Activated CD4-positive, alpha-beta T cell treated with anti-CD3 and anti-CD28 coated beads, Interleukin-2, amount 10 ng/mL, durations not matched to agents 24 days and 14 days (primary cell): ENCODE measurements around the gene RTN4RL1. TPM values are rescaled to one million over a fixed set of nuclear protein-coding genes. Genes with fewer than 3 reads are reported as not detected.

Experiments
- DNase-seq: peaks from one replicate; pipeline ENCODE4 v3.0.0; 2022
- H3K27ac Mint-ChIP-seq: one replicate; pipeline ENCODE4 v1.8.0; 2022; ENCODE audit warnings: mild to moderate bottlenecking, mixed read lengths
- H3K27me3 Mint-ChIP-seq: one replicate; pipeline ENCODE4 v1.8.0; 2022; ENCODE audit warnings: mixed read lengths
- H3K36me3 Mint-ChIP-seq: one replicate; pipeline ENCODE4 v1.8.0; 2022; ENCODE audit warnings: low read depth, mild to moderate bottlenecking, mixed read lengths
- H3K4me1 Mint-ChIP-seq: one replicate; pipeline ENCODE4 v1.8.0; 2021; ENCODE audit warnings: mixed read lengths
- H3K4me3 Mint-ChIP-seq: one replicate; pipeline ENCODE4 v1.8.0; 2022; ENCODE audit warnings: mild to moderate bottlenecking, moderate library complexity, mixed read lengths
- H3K9me3 Mint-ChIP-seq: one replicate; pipeline ENCODE4 v1.8.0; 2021; ENCODE audit warnings: mixed read lengths
- intact Hi-C: fragments of 100-400 bp; cut with micrococcal nuclease; formaldehyde crosslinking; loops from one replicate; pipeline ENCODE4 v1.15.1; 2023
- total RNA-seq: library from RNA; stranded (reverse); gene quantifications from 2 replicates; pipeline ENCODE4 v1.2.3, GENCODE V29; 2022

Gene RTN4RL1
- total RNA-seq, 1 donor from 2014 or later = 1.1 TPM

DNA sequence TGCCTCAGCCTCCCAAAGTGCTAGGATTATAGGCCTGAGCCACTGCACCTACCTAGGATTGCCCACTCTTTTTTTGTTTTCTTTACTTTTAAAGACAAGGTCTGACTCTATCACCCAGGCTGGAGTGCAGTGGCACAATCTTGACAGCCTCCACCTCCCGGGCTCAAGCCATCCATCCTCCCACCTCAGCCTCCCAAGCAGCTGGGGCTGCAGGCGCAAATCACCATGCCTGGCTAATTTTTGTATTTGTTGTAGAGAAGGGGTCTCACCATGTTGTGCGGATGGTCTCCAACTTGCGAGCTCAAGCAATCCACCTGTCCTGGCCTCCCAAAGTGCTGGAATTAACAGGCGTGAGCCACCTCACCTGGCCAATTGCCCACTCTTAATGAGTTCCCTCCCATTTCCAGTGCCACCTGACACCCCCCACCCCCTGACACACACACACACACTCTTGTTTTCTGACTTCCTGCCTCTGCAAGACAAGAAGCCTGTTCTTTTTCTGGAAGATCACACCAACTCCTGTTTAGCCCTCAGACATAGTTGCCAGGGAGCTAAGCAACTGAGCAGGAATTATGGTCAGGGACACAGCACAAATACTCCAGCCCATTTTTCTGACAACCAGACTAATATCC lies 19.2 kb upstream of the RTN4RL1 start:
- no peak for DNase-seq
- H3K36me3 Mint-ChIP-seq = peaks cover 42% of the 10 kb centered on the region
- no peaks in the 10 kb centered on the region for H3K27me3 Mint-ChIP-seq
- no peaks in the 10 kb centered on the region for H3K9me3 Mint-ChIP-seq
- intact Hi-C loops = no loop called here
- H3K4me1 Mint-ChIP-seq = peaks cover 28% of the 10 kb centered on the region
- peak overlapping the region; percentile 39 for H3K27ac Mint-ChIP-seq
- no peak overlapping the region for H3K4me3 Mint-ChIP-seq

DNA sequence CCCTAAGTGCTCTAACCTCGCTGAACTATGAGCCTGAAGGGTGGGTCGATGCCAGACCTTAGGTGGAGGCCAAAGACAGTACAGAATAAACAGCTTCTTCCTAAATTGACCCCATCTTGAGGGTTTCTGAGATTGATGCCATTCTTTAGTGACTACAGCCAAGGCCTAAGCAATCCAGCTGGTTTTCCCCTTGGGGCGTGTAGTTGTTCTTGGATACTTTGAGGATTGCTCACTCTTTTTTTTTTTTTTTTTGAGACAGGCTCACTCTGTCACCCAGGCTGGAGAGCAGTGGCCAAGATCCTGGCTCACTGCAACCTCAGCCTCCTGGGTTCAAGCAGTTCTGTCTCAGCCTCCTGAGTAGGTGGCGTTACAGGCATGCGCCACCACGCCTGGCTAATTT lies 18.7 kb upstream of the RTN4RL1 start:
- intact Hi-C loops = loop anchor here (2.0 kb wide), 1 partner anchor 357 kb away; the partner anchor contains the start of gene MNT
- Mint-ChIP-seq H3K27me3 (no peaks in the 10 kb centered on the region), H3K36me3 (peaks cover 43% of the 10 kb centered on the region), H3K27ac (no peak overlapping the region), H3K4me3 (peak overlapping the region; percentile 92), H3K9me3 (no peaks in the 10 kb centered on the region), H3K4me1 (peaks cover 22% of the 10 kb centered on the region)
- DNase-seq = no peak

DNA sequence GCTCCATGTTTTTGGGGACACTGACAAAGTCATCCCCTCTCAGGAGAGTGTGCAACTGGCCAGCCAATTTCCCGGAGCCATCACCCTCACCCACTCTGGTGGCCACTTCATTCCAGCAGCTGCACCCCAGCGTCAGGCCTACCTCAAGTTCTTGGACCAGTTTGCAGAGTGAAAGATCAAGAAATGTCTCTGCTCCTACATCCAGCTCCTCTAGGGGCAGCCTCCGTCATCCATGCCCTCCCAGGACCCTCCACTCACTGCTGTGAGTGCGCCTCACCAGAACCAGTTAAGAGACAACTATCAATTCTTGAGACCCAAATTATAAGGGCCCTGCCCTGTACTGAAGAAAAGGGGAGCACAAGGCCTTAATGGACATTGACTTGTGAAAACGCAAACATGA lies 17.8 kb upstream of the RTN4RL1 start:
- Mint-ChIP-seq H3K4me1 (peaks cover 16% of the 10 kb centered on the region), H3K36me3 (peaks cover 43% of the 10 kb centered on the region), H3K4me3 (peak overlapping the region; percentile 92), H3K9me3 (no peaks in the 10 kb centered on the region), H3K27ac (peak overlapping the region; percentile 94), H3K27me3 (no peaks in the 10 kb centered on the region)
- intact Hi-C loops = loop anchor here (2.0 kb wide), 1 partner anchor 358 kb away; the partner anchor contains the start of gene MNT
- no peak for DNase-seq

DNA sequence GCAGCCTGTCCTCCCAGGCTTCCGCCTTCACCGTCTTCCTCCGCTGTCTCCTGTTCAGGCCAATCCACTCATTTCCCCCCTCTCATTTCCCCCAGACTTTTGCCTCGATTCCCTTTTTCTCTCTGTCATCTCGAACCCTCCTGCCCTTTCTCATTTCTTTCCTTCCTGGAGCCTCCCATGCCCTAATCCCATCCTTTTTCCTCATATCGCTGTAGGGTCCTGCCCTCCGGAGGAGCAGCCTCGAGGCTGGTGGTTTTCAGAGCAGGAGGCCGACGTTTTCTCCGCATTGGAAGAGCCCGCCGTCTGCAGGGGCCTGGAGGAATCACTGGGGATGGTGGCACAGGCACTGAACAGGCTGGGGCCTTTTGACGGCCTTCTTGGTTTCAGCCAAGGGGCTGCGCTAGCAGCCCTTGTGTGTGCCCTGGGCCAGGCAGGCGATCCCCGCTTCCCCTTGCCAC lies 17.3 kb upstream of the RTN4RL1 start:
- no peaks in the 10 kb centered on the region for H3K27me3 Mint-ChIP-seq
- H3K4me3 Mint-ChIP-seq = peak overlapping the region; percentile 92
- H3K27ac Mint-ChIP-seq = peak overlapping the region; percentile 94
- intact Hi-C loops = loop anchor here (2.0 kb wide), 1 partner anchor 358 kb away; the partner anchor contains the start of gene MNT
- peaks cover 15% of the 10 kb centered on the region for H3K4me1 Mint-ChIP-seq
- H3K36me3 Mint-ChIP-seq = peaks cover 47% of the 10 kb centered on the region
- no peak for DNase-seq
- no peaks in the 10 kb centered on the region for H3K9me3 Mint-ChIP-seq

DNA sequence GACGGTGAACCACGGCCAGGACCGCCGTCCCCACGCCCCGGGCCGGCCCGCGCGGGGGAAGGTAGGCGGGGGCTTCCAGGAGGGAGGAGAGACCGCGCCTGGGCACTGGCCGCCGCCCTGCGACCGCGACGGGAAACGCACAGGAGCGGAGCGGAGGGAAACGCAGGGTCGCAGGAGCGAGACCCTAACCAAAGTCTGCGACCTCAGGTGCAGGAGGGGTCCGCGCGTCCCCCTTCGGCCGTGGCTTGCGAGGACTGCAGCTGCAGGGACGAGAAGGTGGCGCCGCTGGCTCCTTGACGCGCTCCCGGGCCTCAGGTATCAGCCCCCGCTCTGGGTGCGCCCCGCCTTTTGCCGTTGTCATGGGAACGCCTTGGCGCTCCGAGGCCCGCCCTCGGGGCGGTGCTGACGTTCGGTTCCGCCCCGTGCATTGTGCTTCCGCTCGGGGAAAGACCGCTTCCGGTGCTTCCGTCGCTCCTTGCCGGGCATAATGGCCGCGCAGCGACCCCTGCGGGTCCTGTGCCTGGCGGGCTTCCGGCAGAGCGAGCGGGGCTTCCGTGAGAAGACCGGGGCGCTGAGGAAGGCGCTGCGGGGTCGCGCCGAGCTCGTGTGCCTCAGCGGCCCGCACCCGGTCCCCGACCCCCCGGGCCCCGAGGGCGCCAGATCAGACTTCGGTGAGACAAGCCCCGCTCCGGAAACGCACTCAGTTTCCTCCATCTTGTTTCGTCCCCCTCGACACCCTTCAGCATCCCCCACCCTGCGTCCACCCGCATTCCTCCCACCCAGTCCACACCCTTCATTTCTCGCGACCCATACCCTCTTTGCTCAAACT lies 16.6 kb upstream of the RTN4RL1 start, which contains the start of gene OVCA2:
TSS of gene OVCA2 (plus strand) at position 462 of the 829 bp plus-strand sequence. CDS start at position 488, 26 bp downstream.
- Mint-ChIP-seq H3K27me3 (no peaks in the 10 kb centered on the region), H3K36me3 (peaks cover 50% of the 10 kb centered on the region), H3K27ac (peak within 1 kb of the TSS; percentile 94), H3K4me3 (peak within 1 kb of the TSS; percentile 92), H3K4me1 (peaks cover 15% of the 10 kb centered on the region), H3K9me3 (no peaks in the 10 kb centered on the region)
- intact Hi-C loops = loop anchor here (1.0 to 2.0 kb wide), 2 partner anchors 11 to 359 kb away; partner anchors contain the start of genes DPH1 and MNT
- peak; percentile 100 for DNase-seq

DNA sequence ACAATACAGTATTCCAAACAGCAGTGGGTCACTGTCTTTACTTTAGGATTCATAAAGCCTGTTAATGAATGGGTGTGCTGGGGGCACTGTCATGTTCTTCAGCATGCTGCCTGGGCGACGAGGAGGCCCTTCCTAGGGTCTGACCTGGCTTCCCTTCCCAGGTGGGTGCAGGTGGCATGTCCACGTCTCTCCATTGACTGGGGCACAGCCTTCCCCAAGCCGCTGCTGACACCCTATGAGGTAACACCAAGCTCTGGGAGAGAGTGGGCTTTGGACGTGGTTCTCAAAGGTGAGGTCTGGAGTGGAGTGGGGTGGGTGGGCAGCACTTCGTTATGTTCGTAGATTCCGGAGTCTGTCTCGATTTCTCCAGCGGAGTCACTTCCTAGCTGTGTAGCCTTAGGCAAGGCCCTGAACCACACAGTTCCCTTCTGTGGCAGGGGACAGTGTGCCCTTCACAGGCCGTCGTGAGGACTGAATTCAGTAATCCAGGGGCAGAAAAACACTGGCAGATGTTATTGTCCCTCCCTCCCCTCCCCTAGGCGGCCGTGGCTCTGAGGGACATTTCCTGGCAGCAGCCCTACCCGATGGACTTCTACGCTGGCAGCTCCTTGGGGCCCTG lies 15.9 kb upstream of the RTN4RL1 start:
- Mint-ChIP-seq H3K4me3 (peak overlapping the region; percentile 92), H3K27me3 (no peaks in the 10 kb centered on the region), H3K9me3 (no peaks in the 10 kb centered on the region), H3K27ac (peak overlapping the region; percentile 25), H3K36me3 (peaks cover 56% of the 10 kb centered on the region), H3K4me1 (peaks cover 15% of the 10 kb centered on the region)
- DNase-seq = no peak
- intact Hi-C loops = loop anchor here (1.0 kb wide), 1 partner anchor 11 kb away; the partner anchor contains the start of gene DPH1

DNA sequence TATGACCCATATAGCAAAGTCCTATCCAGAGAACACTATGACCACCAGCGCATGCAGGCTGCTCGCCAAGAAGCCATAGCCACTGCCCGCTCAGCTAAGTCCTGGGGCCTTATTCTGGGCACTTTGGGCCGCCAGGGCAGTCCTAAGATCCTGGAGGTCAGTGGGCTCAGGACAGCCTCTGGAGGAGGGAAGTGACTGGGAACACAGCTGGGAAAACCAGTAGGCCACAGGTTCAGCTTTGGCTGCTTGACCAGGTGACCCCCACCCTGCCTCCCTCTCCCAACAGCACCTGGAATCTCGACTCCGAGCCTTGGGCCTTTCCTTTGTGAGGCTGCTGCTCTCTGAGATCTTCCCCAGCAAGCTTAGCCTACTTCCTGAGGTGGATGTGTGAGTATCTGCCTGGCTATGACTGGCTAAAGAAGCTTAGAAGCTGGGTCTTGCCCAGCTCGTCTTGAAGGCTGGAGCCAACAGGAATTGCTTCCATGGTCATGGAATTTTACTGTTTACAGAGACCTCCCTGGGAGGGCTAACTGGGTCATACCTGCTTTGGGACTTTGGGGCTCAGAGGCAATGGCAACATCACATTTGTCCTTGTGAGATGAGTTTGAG lies 15.2 kb upstream of the RTN4RL1 start:
- Mint-ChIP-seq H3K4me3 (peak overlapping the region; percentile 18), H3K27me3 (no peaks in the 10 kb centered on the region), H3K36me3 (peaks cover 57% of the 10 kb centered on the region), H3K9me3 (no peaks in the 10 kb centered on the region), H3K27ac (no peak overlapping the region), H3K4me1 (peaks cover 15% of the 10 kb centered on the region)
- no peak for DNase-seq
- intact Hi-C loops = no loop called here

DNA sequence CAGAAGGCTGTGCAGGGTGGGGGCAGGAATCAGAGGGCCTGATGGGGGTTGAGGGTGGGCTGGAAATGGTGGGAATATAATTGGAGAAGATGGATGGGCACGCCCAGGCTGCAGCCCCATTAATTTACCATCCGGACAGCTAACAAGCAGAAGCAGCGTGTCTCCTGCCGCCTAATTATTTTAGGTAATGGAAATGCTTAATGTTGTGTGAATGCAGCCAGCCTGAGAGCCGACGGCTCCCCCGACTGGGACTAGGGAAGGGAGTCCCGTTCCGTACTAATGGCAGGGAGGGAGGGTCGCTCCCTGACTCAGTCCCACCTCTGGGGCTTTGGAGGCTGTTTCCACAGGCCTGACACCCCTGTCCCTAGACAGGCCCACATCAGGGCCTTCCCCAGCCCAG lies 12.0 kb upstream of the RTN4RL1 start:
- peaks cover 36% of the 10 kb centered on the region for H3K36me3 Mint-ChIP-seq
- H3K27ac Mint-ChIP-seq = no peak overlapping the region
- intact Hi-C loops = no loop called here
- no peaks in the 10 kb centered on the region for H3K27me3 Mint-ChIP-seq
- H3K4me3 Mint-ChIP-seq = no peak overlapping the region
- DNase-seq = no peak
- H3K9me3 Mint-ChIP-seq = no peaks in the 10 kb centered on the region
- peaks cover 2% of the 10 kb centered on the region for H3K4me1 Mint-ChIP-seq

DNA sequence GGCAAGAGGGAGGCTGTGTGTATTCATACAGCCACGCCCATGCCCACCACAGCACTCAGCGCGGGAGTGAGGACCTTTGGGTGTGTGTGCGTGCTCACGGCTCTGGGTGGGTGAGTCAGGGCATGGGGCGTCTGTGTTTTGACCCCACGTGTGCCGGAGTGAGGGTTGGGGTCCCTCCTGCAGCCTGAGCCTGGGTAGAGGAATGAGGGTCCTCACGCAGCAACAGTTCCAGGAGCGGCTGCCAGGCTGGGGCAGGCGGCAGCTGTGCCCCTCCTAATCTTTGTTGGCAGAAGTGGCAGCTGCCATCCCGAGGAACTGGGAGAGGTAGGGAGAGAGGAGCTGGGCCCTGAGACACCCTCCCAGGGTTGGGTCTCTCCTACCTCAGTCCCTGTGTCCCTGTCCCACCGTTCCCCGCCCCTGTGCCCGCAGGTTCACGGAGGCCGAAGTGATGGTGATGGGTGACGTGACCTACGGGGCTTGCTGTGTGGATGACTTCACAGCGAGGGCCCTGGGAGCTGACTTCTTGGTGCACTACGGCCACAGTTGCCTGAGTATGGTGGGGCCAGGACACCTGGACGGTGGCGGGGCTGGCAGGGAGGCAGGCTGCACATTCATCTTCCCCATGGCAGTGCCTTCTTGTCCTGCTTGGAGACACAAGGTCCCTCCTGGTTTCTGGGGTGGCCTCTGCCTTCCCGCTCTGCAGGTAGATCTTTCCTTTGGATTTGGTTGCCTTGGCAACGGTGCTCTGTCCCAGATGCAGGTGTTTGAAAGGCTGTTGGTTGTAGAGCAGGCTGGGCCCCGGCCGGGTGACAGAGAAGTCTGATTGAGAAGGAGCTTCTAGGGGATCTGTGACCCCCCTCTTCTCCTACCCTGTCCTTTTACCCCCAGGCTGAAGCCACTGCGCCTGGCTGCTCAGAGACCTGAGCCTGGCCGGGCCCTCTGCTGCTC lies 10.7 kb upstream of the RTN4RL1 start:
- Mint-ChIP-seq H3K36me3 (peaks cover 33% of the 10 kb centered on the region), H3K4me1 (peaks cover 4% of the 10 kb centered on the region), H3K27me3 (no peaks in the 10 kb centered on the region), H3K27ac (no peak overlapping the region), H3K9me3 (no peaks in the 10 kb centered on the region), H3K4me3 (no peak overlapping the region)
- no peak for DNase-seq
- intact Hi-C loops = no loop called here

DNA sequence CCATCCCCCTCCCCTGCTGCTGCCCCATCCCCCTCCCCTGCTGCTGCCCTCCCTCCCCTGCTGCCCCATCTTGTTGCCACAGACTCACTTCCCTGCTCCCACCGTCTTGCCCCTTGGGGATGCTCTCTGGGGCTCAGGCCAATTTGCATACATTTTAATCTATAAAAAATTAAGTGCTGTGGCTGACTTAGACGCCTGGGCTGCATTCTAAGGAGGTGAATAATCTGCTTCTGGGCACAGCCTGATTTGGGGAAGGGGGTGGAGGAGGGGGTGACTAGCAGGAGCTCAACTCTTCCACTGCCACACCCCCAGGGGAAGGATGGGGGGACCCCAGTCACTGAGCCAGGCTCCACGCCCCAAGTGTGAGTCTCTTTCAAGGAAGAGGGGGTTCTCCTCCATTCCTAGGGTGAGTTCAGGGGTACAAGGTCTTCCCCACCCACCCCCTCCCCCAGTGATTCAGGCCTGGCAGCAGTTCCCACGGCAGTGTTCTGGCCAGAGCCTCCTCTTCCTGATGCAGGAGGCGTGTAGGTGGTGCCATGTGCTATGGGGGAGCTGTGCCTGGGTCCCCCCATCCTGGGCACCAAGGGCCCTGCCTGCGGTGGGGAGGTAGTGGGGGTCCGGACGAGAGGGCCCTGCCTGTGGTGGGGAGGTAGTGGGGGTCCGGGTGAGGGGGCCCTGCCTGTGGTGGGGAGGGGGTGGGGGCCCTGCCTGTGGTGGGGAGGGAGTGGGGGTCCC lies 9.8 kb upstream of the RTN4RL1 start:
- Mint-ChIP-seq H3K27ac (no peak overlapping the region), H3K4me3 (no peak overlapping the region), H3K4me1 (peaks cover 8% of the 10 kb centered on the region), H3K27me3 (no peaks in the 10 kb centered on the region), H3K9me3 (no peaks in the 10 kb centered on the region), H3K36me3 (peaks cover 28% of the 10 kb centered on the region)
- intact Hi-C loops = loop anchor here (5.0 kb wide), 1 partner anchor 388 kb away; the partner anchor contains the start of genes RILP and SCARF1
- no peak for DNase-seq

DNA sequence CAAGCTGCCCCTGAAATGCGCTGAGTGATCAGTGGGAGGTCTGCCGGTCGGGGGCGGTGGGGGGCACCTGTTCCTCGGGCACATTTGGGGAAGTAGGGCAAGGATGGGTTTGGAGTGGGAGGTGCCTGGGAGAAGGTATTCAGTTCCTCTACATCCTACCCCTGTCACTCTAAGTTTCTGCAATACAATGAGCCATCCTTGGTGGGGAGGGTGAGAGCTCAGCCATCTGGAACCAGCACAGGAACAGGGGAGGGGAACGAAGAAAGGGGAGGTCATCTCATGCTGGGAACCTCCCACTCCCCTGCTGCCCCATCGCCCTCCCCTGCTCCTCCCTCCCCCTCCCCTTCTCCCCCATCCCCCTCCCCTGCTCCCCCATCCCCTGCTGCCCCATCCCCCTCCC lies 9.0 kb upstream of the RTN4RL1 start:
- no peak for DNase-seq
- no peak overlapping the region for H3K4me3 Mint-ChIP-seq
- intact Hi-C loops = loop anchor here (5.0 kb wide), 1 partner anchor 387 kb away; the partner anchor contains the start of genes RILP and SCARF1
- no peaks in the 10 kb centered on the region for H3K9me3 Mint-ChIP-seq
- no peak overlapping the region for H3K27ac Mint-ChIP-seq
- H3K27me3 Mint-ChIP-seq = no peaks in the 10 kb centered on the region
- peaks cover 10% of the 10 kb centered on the region for H3K4me1 Mint-ChIP-seq
- H3K36me3 Mint-ChIP-seq = peaks cover 23% of the 10 kb centered on the region

DNA sequence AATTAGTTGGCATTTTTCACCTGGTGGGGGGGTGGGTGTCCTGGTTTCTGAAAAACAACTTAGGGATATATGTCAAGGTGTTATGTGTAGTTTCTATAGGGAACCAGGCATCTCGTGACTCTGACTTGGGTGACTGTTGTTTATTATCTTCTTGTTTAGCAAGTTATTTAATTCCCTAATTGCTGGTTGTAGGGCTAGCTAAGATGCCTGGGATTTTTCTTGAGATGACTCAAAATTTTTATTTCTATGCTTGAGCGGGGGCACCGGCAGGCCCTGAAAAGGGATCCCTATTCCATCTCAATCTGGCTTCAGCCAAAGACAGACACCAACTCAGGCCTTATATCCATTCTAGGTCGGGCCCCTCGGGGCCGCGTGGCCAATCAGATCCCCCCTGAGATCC lies 8.0 kb upstream of the RTN4RL1 start:
- H3K36me3 Mint-ChIP-seq = peaks cover 18% of the 10 kb centered on the region
- peaks cover 9% of the 10 kb centered on the region for H3K27me3 Mint-ChIP-seq
- no peak for DNase-seq
- no peaks in the 10 kb centered on the region for H3K9me3 Mint-ChIP-seq
- no peak overlapping the region for H3K4me3 Mint-ChIP-seq
- H3K27ac Mint-ChIP-seq = no peak overlapping the region
- H3K4me1 Mint-ChIP-seq = peaks cover 12% of the 10 kb centered on the region
- intact Hi-C loops = loop anchor here (5.0 kb wide), 1 partner anchor 386 kb away; the partner anchor contains the start of genes RILP and SCARF1
